GM23338 (cell line): ENCODE results near the gene RCOR3. TPM values are rescaled to one million over a fixed set of nuclear protein-coding genes. Genes with fewer than 3 reads are reported as not detected.

Experiments used
- ATAC-seq: fragments of 200-7000 bp; cut with Tn5 transposase; 3 replicates; pipeline ENCODE4 v1.9.1; 2020
- DNase-seq: peaks from one replicate; pipeline ENCODE4 v3.0.0-alpha.2; 2015; ENCODE audit warnings: low spot score
- H2AFZ ChIP-seq: fragments of 200-600 bp; sonication (generic); 2 replicates; pipeline ENCODE4 v1.8.0; 2016; ENCODE audit warnings: antibody characterized with exemption, mild to moderate bottlenecking, moderate library complexity
- H3F3A ChIP-seq: fragments of 200-600 bp; sonication (generic); replicated peaks from 2 replicates; pipeline ENCODE4 v1.8.0; 2017; ENCODE audit warnings: antibody characterized with exemption, mixed run types, low read depth
- H3K27ac ChIP-seq: fragments of 200-600 bp; sonication (generic); 2 replicates; pipeline ENCODE4 v1.6.1; 2016; ENCODE audit warnings: low read depth
- H3K27me3 ChIP-seq: fragments of 200-600 bp; sonication (generic); 2 replicates; pipeline ENCODE4 v1.8.0; 2016; ENCODE audit warnings: mild to moderate bottlenecking, mixed run types, moderate library complexity; ENCODE audit not compliant: insufficient read depth
- H3K36me3 ChIP-seq: fragments of 200-600 bp; sonication (generic); 2 replicates; pipeline ENCODE4 v1.8.0; 2016; ENCODE audit warnings: mild to moderate bottlenecking; ENCODE audit not compliant: insufficient read depth
- H3K4me1 ChIP-seq: fragments of 200-600 bp; sonication (generic); 2 replicates; pipeline ENCODE4 v1.8.0; 2016; ENCODE audit warnings: mild to moderate bottlenecking, moderate library complexity; ENCODE audit not compliant: insufficient read depth
- H3K4me2 ChIP-seq: fragments of 200-600 bp; sonication (generic); 2 replicates; pipeline ENCODE4 v1.7.1; 2017; ENCODE audit warnings: mixed run types
- H3K4me3 ChIP-seq: fragments of 200-600 bp; sonication (generic); 2 replicates; pipeline ENCODE4 v1.6.1; 2016; ENCODE audit warnings: mixed run types
- H3K79me2 ChIP-seq: fragments of 200-600 bp; sonication (generic); replicated peaks from 2 replicates; pipeline ENCODE4 v1.8.0; 2017; ENCODE audit warnings: mild to moderate bottlenecking; ENCODE audit not compliant: insufficient read depth
- H3K9me2 ChIP-seq: fragments of 200-600 bp; sonication (generic); 2 replicates; pipeline ENCODE4 v1.8.0; 2017; ENCODE audit not compliant: insufficient read depth
- H4K20me1 ChIP-seq: fragments of 200-600 bp; sonication (generic); replicated peaks from 2 replicates; pipeline ENCODE4 v1.8.0; 2017; ENCODE audit warnings: mild to moderate bottlenecking; ENCODE audit not compliant: insufficient read depth
- H3K27ac Mint-ChIP-seq: 2 replicates; pipeline ENCODE4 v1.8.0; 2020; ENCODE audit warnings: inconsistent platforms, mild to moderate bottlenecking, moderate library complexity, mixed read lengths
- H3K27me3 Mint-ChIP-seq: 3 replicates; pipeline ENCODE4 v1.8.0; 2022; ENCODE audit warnings: low read depth, mild to moderate bottlenecking, moderate library complexity, mixed read lengths, inconsistent platforms; ENCODE audit not compliant: insufficient read depth, poor library complexity
- H3K36me3 Mint-ChIP-seq: 3 replicates; pipeline ENCODE4 v1.8.0; 2021; ENCODE audit warnings: low read depth, mild to moderate bottlenecking, inconsistent platforms, moderate library complexity, mixed read lengths
- H3K4me1 Mint-ChIP-seq: 3 replicates; pipeline ENCODE4 v1.8.0; 2020; ENCODE audit warnings: mild to moderate bottlenecking, inconsistent platforms, mixed read lengths
- H3K4me3 Mint-ChIP-seq: 3 replicates; pipeline ENCODE4 v1.8.0; 2021; ENCODE audit warnings: moderate library complexity, mild to moderate bottlenecking, inconsistent platforms, mixed read lengths
- H3K9me3 Mint-ChIP-seq: 3 replicates; pipeline ENCODE4 v1.8.0; 2020; ENCODE audit warnings: moderate library complexity, mild to moderate bottlenecking, inconsistent platforms, mixed read lengths
- ETS1 ChIP-seq: IDR thresholded peaks from 2 replicates; pipeline ENCODE4 v1.6.1; 2016; ENCODE audit warnings: antibody characterized with exemption
- EZH2 ChIP-seq: fragments of 200-600 bp; sonication (generic); IDR thresholded peaks from one replicate; pipeline ENCODE4 v1.8.0; 2017; ENCODE audit warnings: antibody characterized with exemption, mild to moderate bottlenecking, low read depth; ENCODE audit not compliant: unreplicated experiment
- EZH2phosphoT487 ChIP-seq: fragments of 200-600 bp; sonication (generic); IDR thresholded peaks from one replicate; pipeline ENCODE4 v1.8.1; 2018; ENCODE audit warnings: antibody characterized with exemption; ENCODE audit not compliant: unreplicated experiment
- JUNB ChIP-seq: IDR thresholded peaks from one replicate; pipeline ENCODE4 v1.6.1; 2016; ENCODE audit warnings: antibody characterized with exemption; ENCODE audit not compliant: unreplicated experiment
- NANOG ChIP-seq: IDR thresholded peaks from 2 replicates; pipeline ENCODE4 v1.6.1; 2016; ENCODE audit warnings: antibody characterized with exemption, borderline replicate concordance
- STAT1 ChIP-seq: IDR thresholded peaks from one replicate; pipeline ENCODE4 v1.6.1; 2016; ENCODE audit warnings: antibody characterized with exemption; ENCODE audit not compliant: unreplicated experiment
- ZNF114 ChIP-seq: fragments of 250-450 bp; sonication (Bioruptor Pico); IDR thresholded peaks from 2 replicates; pipeline ENCODE4 v1.5.0; 2020; ENCODE audit warnings: mild to moderate bottlenecking, moderate library complexity
- ZNF331 ChIP-seq: fragments of 250-450 bp; sonication (Bioruptor Pico); IDR thresholded peaks from 2 replicates; pipeline ENCODE4 v1.5.0; 2020; ENCODE audit warnings: low read depth, mild to moderate bottlenecking, moderate library complexity
- polyA plus RNA-seq: library from polyadenylated mRNA; unstranded; fragments of >200 nt; fragmentation: Nextera tagmentation; extraction: Ambion mirVana; gene quantifications from 2 replicates; pipeline ENCODE4 v1.2.1, GENCODE V29; 2016
- total RNA-seq: library from RNA; depleted of rRNA; stranded (reverse); fragments of >200 nt; shearing (Covaris generic); gene quantifications from 2 replicates; pipeline ENCODE4 v1.2.3, GENCODE V29; 2014
- TF ChIP-seq, protein P1 (sequence below), 2 experiments: fragments of 200-600 bp in 1 of 2; sonication (generic) in 1 of 2; conservative IDR thresholded peaks; 2 replicates each; pipeline versions ENCODE4 v1.5.1 to v1.6.1; 2016 to 2017; ENCODE audit warnings: antibody characterized with exemption in 2 of 2, low read depth in 2 of 2, mild to moderate bottlenecking in 2 of 2, moderate library complexity in 1 of 2
- TF ChIP-seq, protein P2 (sequence below): fragments of 250-450 bp; sonication (Bioruptor Pico); IDR thresholded peaks from 2 replicates; pipeline ENCODE4 v1.5.0; 2020; ENCODE audit warnings: mild to moderate bottlenecking, moderate library complexity
- TF ChIP-seq, protein P3 (sequence below): IDR thresholded peaks from one replicate; pipeline ENCODE4 v1.6.1; 2018; ENCODE audit warnings: antibody characterized with exemption; ENCODE audit not compliant: unreplicated experiment

RCOR3 gene
- total and polyA plus RNA-seq, 2 experiments from 2014 or later: 19.4 to 26.2 TPM

- Histone ChIP-seq H3K9me2 (no peaks in the 10 kb centered on the region), H2AFZ (no peak overlapping the region), H3K79me2 (peaks cover 56% of the 10 kb centered on the region), H3K4me3 (no peak overlapping the region), H3F3A (no peaks in the 10 kb centered on the region), H3K27ac (no peak overlapping the region), H3K27me3 (peaks cover 22% of the 10 kb centered on the region), H3K36me3 (no peaks in the 10 kb centered on the region), H3K4me1 (peaks cover 35% of the 10 kb centered on the region), H3K4me2 (0 out of 2 replicates have a peak overlapping the region, but pooled peaks have one; percentile 26), H4K20me1 (no peaks in the 10 kb centered on the region; the same call in 1 of the 2 replicates)
- peaks cover 51% of the 10 kb centered on the region for H3K4me1 Mint-ChIP-seq
- no peak for ATAC-seq
- H3K9me3 Mint-ChIP-seq: no peaks in the 10 kb centered on the region
- H3K4me3 Mint-ChIP-seq: no peak overlapping the region
- peaks cover 9% of the 10 kb centered on the region for H3K36me3 Mint-ChIP-seq
- H3K27me3 Mint-ChIP-seq: peaks cover 19% of the 10 kb centered on the region
- no peak overlapping the region for H3K27ac Mint-ChIP-seq
- no peak for TF ChIP-seq ETS1
- TF ChIP-seq EZH2phosphoT487: no peak
- TF ChIP-seq, protein P1, sequence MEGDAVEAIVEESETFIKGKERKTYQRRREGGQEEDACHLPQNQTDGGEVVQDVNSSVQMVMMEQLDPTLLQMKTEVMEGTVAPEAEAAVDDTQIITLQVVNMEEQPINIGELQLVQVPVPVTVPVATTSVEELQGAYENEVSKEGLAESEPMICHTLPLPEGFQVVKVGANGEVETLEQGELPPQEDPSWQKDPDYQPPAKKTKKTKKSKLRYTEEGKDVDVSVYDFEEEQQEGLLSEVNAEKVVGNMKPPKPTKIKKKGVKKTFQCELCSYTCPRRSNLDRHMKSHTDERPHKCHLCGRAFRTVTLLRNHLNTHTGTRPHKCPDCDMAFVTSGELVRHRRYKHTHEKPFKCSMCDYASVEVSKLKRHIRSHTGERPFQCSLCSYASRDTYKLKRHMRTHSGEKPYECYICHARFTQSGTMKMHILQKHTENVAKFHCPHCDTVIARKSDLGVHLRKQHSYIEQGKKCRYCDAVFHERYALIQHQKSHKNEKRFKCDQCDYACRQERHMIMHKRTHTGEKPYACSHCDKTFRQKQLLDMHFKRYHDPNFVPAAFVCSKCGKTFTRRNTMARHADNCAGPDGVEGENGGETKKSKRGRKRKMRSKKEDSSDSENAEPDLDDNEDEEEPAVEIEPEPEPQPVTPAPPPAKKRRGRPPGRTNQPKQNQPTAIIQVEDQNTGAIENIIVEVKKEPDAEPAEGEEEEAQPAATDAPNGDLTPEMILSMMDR (conservative IDR thresholded peaks at IDR 0.05; ENCODE audit: low read depth in 2 of 2): no peak
- TF ChIP-seq ZNF114: no peak
- TF ChIP-seq, protein P2, sequence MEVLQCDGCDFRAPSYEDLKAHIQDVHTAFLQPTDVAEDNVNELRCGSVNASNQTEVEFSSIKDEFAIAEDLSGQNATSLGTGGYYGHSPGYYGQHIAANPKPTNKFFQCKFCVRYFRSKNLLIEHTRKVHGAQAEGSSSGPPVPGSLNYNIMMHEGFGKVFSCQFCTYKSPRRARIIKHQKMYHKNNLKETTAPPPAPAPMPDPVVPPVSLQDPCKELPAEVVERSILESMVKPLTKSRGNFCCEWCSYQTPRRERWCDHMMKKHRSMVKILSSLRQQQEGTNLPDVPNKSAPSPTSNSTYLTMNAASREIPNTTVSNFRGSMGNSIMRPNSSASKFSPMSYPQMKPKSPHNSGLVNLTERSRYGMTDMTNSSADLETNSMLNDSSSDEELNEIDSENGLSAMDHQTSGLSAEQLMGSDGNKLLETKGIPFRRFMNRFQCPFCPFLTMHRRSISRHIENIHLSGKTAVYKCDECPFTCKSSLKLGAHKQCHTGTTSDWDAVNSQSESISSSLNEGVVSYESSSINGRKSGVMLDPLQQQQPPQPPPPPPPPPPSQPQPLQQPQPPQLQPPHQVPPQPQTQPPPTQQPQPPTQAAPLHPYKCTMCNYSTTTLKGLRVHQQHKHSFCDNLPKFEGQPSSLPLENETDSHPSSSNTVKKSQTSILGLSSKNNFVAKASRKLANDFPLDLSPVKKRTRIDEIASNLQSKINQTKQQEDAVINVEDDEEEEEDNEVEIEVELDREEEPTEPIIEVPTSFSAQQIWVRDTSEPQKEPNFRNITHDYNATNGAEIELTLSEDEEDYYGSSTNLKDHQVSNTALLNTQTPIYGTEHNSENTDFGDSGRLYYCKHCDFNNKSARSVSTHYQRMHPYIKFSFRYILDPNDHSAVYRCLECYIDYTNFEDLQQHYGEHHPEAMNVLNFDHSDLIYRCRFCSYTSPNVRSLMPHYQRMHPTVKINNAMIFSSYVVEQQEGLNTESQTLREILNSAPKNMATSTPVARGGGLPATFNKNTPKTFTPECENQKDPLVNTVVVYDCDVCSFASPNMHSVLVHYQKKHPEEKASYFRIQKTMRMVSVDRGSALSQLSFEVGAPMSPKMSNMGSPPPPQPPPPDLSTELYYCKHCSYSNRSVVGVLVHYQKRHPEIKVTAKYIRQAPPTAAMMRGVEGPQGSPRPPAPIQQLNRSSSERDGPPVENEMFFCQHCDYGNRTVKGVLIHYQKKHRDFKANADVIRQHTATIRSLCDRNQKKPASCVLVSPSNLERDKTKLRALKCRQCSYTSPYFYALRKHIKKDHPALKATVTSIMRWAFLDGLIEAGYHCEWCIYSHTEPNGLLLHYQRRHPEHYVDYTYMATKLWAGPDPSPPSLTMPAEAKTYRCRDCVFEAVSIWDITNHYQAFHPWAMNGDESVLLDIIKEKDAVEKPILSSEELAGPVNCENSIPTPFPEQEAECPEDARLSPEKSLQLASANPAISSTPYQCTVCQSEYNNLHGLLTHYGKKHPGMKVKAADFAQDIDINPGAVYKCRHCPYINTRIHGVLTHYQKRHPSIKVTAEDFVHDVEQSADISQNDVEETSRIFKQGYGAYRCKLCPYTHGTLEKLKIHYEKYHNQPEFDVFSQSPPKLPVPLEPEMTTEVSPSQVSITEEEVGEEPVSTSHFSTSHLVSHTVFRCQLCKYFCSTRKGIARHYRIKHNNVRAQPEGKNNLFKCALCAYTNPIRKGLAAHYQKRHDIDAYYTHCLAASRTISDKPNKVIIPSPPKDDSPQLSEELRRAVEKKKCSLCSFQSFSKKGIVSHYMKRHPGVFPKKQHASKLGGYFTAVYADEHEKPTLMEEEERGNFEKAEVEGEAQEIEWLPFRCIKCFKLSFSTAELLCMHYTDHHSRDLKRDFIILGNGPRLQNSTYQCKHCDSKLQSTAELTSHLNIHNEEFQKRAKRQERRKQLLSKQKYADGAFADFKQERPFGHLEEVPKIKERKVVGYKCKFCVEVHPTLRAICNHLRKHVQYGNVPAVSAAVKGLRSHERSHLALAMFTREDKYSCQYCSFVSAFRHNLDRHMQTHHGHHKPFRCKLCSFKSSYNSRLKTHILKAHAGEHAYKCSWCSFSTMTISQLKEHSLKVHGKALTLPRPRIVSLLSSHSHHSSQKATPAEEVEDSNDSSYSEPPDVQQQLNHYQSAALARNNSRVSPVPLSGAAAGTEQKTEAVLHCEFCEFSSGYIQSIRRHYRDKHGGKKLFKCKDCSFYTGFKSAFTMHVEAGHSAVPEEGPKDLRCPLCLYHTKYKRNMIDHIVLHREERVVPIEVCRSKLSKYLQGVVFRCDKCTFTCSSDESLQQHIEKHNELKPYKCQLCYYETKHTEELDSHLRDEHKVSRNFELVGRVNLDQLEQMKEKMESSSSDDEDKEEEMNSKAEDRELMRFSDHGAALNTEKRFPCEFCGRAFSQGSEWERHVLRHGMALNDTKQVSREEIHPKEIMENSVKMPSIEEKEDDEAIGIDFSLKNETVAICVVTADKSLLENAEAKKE (CRISPR knock-in tag): no peak
- no peak for TF ChIP-seq STAT1
- TF ChIP-seq EZH2: no peak
- TF ChIP-seq, protein P3, sequence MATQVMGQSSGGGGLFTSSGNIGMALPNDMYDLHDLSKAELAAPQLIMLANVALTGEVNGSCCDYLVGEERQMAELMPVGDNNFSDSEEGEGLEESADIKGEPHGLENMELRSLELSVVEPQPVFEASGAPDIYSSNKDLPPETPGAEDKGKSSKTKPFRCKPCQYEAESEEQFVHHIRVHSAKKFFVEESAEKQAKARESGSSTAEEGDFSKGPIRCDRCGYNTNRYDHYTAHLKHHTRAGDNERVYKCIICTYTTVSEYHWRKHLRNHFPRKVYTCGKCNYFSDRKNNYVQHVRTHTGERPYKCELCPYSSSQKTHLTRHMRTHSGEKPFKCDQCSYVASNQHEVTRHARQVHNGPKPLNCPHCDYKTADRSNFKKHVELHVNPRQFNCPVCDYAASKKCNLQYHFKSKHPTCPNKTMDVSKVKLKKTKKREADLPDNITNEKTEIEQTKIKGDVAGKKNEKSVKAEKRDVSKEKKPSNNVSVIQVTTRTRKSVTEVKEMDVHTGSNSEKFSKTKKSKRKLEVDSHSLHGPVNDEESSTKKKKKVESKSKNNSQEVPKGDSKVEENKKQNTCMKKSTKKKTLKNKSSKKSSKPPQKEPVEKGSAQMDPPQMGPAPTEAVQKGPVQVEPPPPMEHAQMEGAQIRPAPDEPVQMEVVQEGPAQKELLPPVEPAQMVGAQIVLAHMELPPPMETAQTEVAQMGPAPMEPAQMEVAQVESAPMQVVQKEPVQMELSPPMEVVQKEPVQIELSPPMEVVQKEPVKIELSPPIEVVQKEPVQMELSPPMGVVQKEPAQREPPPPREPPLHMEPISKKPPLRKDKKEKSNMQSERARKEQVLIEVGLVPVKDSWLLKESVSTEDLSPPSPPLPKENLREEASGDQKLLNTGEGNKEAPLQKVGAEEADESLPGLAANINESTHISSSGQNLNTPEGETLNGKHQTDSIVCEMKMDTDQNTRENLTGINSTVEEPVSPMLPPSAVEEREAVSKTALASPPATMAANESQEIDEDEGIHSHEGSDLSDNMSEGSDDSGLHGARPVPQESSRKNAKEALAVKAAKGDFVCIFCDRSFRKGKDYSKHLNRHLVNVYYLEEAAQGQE: no peak
- TF ChIP-seq NANOG: no peak
- no peak for TF ChIP-seq JUNB
- no peak for TF ChIP-seq ZNF331 (CRISPR knock-in tag)
- DNase-seq: no peak
Measured at GRCh38 chr1:211329764-211330201, 70.6 kb downstream of the RCOR3 start.
